NT2/D1 (cell line): ENCODE results near the gene LDLRAD4.

Experiments
- DNase-seq: peaks from one replicate; pipeline ENCODE4 v3.0.0-alpha.2; 2011; ENCODE audit warnings: low read depth, low spot score
- H3K27me3 ChIP-seq: 2 replicates; pipeline ENCODE4 v1.6.0; 2011; ENCODE audit warnings: mild to moderate bottlenecking; ENCODE audit not compliant: insufficient read length, insufficient read depth
- H3K36me3 ChIP-seq: 2 replicates; pipeline ENCODE4 v1.6.1; 2011; ENCODE audit warnings: mild to moderate bottlenecking, low read length, mixed read lengths; ENCODE audit not compliant: insufficient read depth, insufficient read length
- H3K4me1 ChIP-seq: 2 replicates; pipeline ENCODE4 v1.5.1; 2011; ENCODE audit not compliant: insufficient read depth, insufficient read length
- H3K4me3 ChIP-seq: 2 replicates; pipeline ENCODE4 v1.5.1; 2011; ENCODE audit warnings: low read depth; ENCODE audit not compliant: insufficient read length
- H3K9ac ChIP-seq: 2 replicates; pipeline ENCODE4 v1.6.0; 2011; ENCODE audit warnings: low read depth; ENCODE audit not compliant: insufficient read length
- H3K9me3 ChIP-seq: 2 replicates; pipeline ENCODE4 v1.5.1; 2011; ENCODE audit warnings: mild to moderate bottlenecking, low read length; ENCODE audit not compliant: insufficient read depth
- SUZ12 ChIP-seq: IDR thresholded peaks from 2 replicates; pipeline ENCODE4 v1.6.1; 2011; ENCODE audit not compliant: insufficient read length, insufficient read depth; ENCODE audit errors: extremely low read depth
- YY1 ChIP-seq: IDR thresholded peaks from 2 replicates; pipeline ENCODE4 v1.6.1; 2011; ENCODE audit not compliant: insufficient read length, insufficient read depth
- ZNF274 ChIP-seq: IDR thresholded peaks from 2 replicates; pipeline ENCODE4 v1.6.1; 2011; ENCODE audit warnings: mild to moderate bottlenecking, low read depth, low read length

Gene LDLRAD4

GRCh38 chr18:13541621-13542519 is 323.3 kb downstream of the LDLRAD4 start:
- DNase-seq = no peak
- peaks cover 2% of the 10 kb centered on the region for H3K4me1 ChIP-seq
- no peak for TF ChIP-seq ZNF274
- TF ChIP-seq YY1 = no peak
- TF ChIP-seq SUZ12 = no peak
- H3K9ac ChIP-seq = no peak overlapping the region
- H3K9me3 ChIP-seq = no peaks in the 10 kb centered on the region
- no peaks in the 10 kb centered on the region for H3K36me3 ChIP-seq
- H3K4me3 ChIP-seq = no peak overlapping the region
- no peaks in the 10 kb centered on the region for H3K27me3 ChIP-seq

GRCh38 chr18:13542520-13542847 is 323.9 kb downstream of the LDLRAD4 start:
- H3K9ac ChIP-seq = no peak overlapping the region
- H3K36me3 ChIP-seq = no peaks in the 10 kb centered on the region
- DNase-seq = no peak
- H3K4me1 ChIP-seq = peaks cover 2% of the 10 kb centered on the region
- H3K27me3 ChIP-seq = no peaks in the 10 kb centered on the region
- H3K9me3 ChIP-seq = peaks cover 4% of the 10 kb centered on the region; the same call in 1 of the 2 replicates
- no peak overlapping the region for H3K4me3 ChIP-seq
- TF ChIP-seq YY1 (no peak), ZNF274 (no peak), SUZ12 (no peak)

- H3K4me1 ChIP-seq = peaks cover 2% of the 10 kb centered on the region
- H3K36me3 ChIP-seq = no peaks in the 10 kb centered on the region
- peaks cover 11% of the 10 kb centered on the region; the same call in 1 of the 2 replicates for H3K9me3 ChIP-seq
- no peak overlapping the region for H3K9ac ChIP-seq
- H3K27me3 ChIP-seq = no peaks in the 10 kb centered on the region
- DNase-seq = no peak
- TF ChIP-seq ZNF274 (no peak), YY1 (no peak), SUZ12 (no peak)
- H3K4me3 ChIP-seq = no peak overlapping the region
These were observed 324.6 kb downstream of the LDLRAD4 start for GRCh38 chr18:13543144-13543543.

GRCh38 chr18:13543811-13544732 is 325.5 kb downstream of the LDLRAD4 start:
- no peaks in the 10 kb centered on the region for H3K36me3 ChIP-seq
- TF ChIP-seq ZNF274 (no peak), YY1 (no peak), SUZ12 (no peak)
- H3K4me3 ChIP-seq = no peak overlapping the region
- peaks cover 2% of the 10 kb centered on the region for H3K4me1 ChIP-seq
- H3K9me3 ChIP-seq = peaks cover 15% of the 10 kb centered on the region; the same call in 1 of the 2 replicates
- no peak for DNase-seq
- H3K27me3 ChIP-seq = no peaks in the 10 kb centered on the region
- H3K9ac ChIP-seq = no peak overlapping the region

- Histone ChIP-seq H3K9ac (no peak overlapping the region), H3K27me3 (no peaks in the 10 kb centered on the region), H3K4me3 (no peak overlapping the region), H3K9me3 (peaks cover 15% of the 10 kb centered on the region; the same call in 1 of the 2 replicates), H3K36me3 (no peaks in the 10 kb centered on the region), H3K4me1 (peaks cover 2% of the 10 kb centered on the region)
- TF ChIP-seq ZNF274 = no peak
- no peak for TF ChIP-seq YY1
- no peak for TF ChIP-seq SUZ12
- DNase-seq = no peak
These were observed 326.4 kb downstream of the LDLRAD4 start for GRCh38 chr18:13544953-13545352.

- TF ChIP-seq ZNF274 = no peak
- no peak for TF ChIP-seq SUZ12
- no peak for TF ChIP-seq YY1
- Histone ChIP-seq H3K4me3 (no peak overlapping the region), H3K27me3 (no peaks in the 10 kb centered on the region), H3K9me3 (peaks cover 15% of the 10 kb centered on the region; the same call in 1 of the 2 replicates), H3K9ac (no peak overlapping the region), H3K36me3 (no peaks in the 10 kb centered on the region), H3K4me1 (peaks cover 2% of the 10 kb centered on the region)
- no peak for DNase-seq
These were observed 327.0 kb downstream of the LDLRAD4 start for GRCh38 chr18:13545514-13545913.

- H3K9ac ChIP-seq = no peak overlapping the region
- no peaks in the 10 kb centered on the region for H3K27me3 ChIP-seq
- no peaks in the 10 kb centered on the region for H3K36me3 ChIP-seq
- H3K4me3 ChIP-seq = no peak overlapping the region
- TF ChIP-seq ZNF274 (no peak), SUZ12 (no peak), YY1 (no peak)
- no peak for DNase-seq
- H3K9me3 ChIP-seq = peaks cover 15% of the 10 kb centered on the region; the same call in 1 of the 2 replicates
- peaks cover 2% of the 10 kb centered on the region for H3K4me1 ChIP-seq
These were observed 327.4 kb downstream of the LDLRAD4 start for GRCh38 chr18:13545955-13546354.
